ENCODE measurements around the gene OBSCN. TPM values are rescaled to one million over a fixed set of nuclear protein-coding genes. Genes with fewer than 3 reads are reported as not detected.

OBSCN gene
- total RNA-seq, 2 donors from 2014 or later = 34.3 to 45.2 TPM

- intact Hi-C loops (cut with DNase I) = no loop called here
Observed at GRCh38 chr1:228209657-228210056, 1.8 kb downstream of the OBSCN start.

GRCh38 chr1:228210076-228210651 is 2.3 kb downstream of the OBSCN start:
- TF ChIP-seq POLR2A (IDR thresholded peaks at IDR 0.05) (no peak), POLR2AphosphoS5 (IDR thresholded peaks at IDR 0.05) (no peak), CTCF (IDR thresholded peaks at IDR 0.05) (no peak)
- WGBS = 78% methylated on average over 7 of the region's 11 CpGs
- Histone ChIP-seq H3K27me3 (replicated peaks; ENCODE audit: insufficient read depth) (no peaks in the 10 kb centered on the region), H3K27ac (no peak overlapping the region), H3K4me3 (no peak overlapping the region), H3K4me1 (replicated peaks) (no peaks in the 10 kb centered on the region), H3K9me3 (no peaks in the 10 kb centered on the region), H3K36me3 (no peaks in the 10 kb centered on the region)
- no peak for DNase-seq (ENCODE audit: low spot score)
- intact Hi-C loops (cut with DNase I) = no loop called here

More at GRCh38 chr1:228209657-228210056, 1.8 kb downstream of the OBSCN start:
- no peak for TF ChIP-seq CTCF (IDR thresholded peaks at IDR 0.05)
- no peak for TF ChIP-seq POLR2AphosphoS5 (IDR thresholded peaks at IDR 0.05)
- no peak for TF ChIP-seq POLR2A (IDR thresholded peaks at IDR 0.05)
- H3K9me3 ChIP-seq = no peaks in the 10 kb centered on the region
- no peak for DNase-seq (ENCODE audit: low spot score)
- no peaks in the 10 kb centered on the region for H3K4me1 ChIP-seq (replicated peaks)
- H3K27ac ChIP-seq = no peak overlapping the region
- no peak overlapping the region for H3K4me3 ChIP-seq
- WGBS = 94% methylated on average over 2 of the region's 3 CpGs
- H3K27me3 ChIP-seq (replicated peaks; ENCODE audit: insufficient read depth) = no peaks in the 10 kb centered on the region
- no peaks in the 10 kb centered on the region for H3K36me3 ChIP-seq

- Histone ChIP-seq H3K9me3 (no peaks in the 10 kb centered on the region), H3K27ac (no peak overlapping the region), H3K4me3 (no peak overlapping the region), H3K36me3 (no peaks in the 10 kb centered on the region), H3K4me1 (replicated peaks) (no peaks in the 10 kb centered on the region), H3K27me3 (replicated peaks; ENCODE audit: insufficient read depth) (no peaks in the 10 kb centered on the region)
- 94% methylated on average over 16 of the region's 16 CpGs for WGBS
- intact Hi-C loops (cut with DNase I) = no loop called here
- DNase-seq (ENCODE audit: low spot score) = no peak
- TF ChIP-seq POLR2AphosphoS5 (IDR thresholded peaks at IDR 0.05) = no peak
- TF ChIP-seq CTCF (IDR thresholded peaks at IDR 0.05) = no peak
- TF ChIP-seq POLR2A (IDR thresholded peaks at IDR 0.05) = no peak
Observed at GRCh38 chr1:228210712-228211530, 3.1 kb downstream of the OBSCN start.

- TF ChIP-seq CTCF (IDR thresholded peaks at IDR 0.05) (no peak), POLR2A (IDR thresholded peaks at IDR 0.05) (no peak), POLR2AphosphoS5 (IDR thresholded peaks at IDR 0.05) (no peak)
- no peaks in the 10 kb centered on the region for H3K4me1 ChIP-seq (replicated peaks)
- H3K27ac ChIP-seq = no peak overlapping the region
- DNase-seq (ENCODE audit: low spot score) = no peak
- intact Hi-C loops (cut with DNase I) = no loop called here
- H3K9me3 ChIP-seq = no peaks in the 10 kb centered on the region
- H3K4me3 ChIP-seq = no peak overlapping the region
- H3K36me3 ChIP-seq = no peaks in the 10 kb centered on the region
- 81% methylated on average over 85 of the region's 96 CpGs for WGBS
- no peaks in the 10 kb centered on the region for H3K27me3 ChIP-seq (replicated peaks; ENCODE audit: insufficient read depth)
Observed at GRCh38 chr1:228211531-228212414, 3.9 kb downstream of the OBSCN start.

All from prostate gland (tissue), 2 donors.